HepG2 (cell line): ENCODE data around the gene PRPSAP2.

Experiments used
- EP300 ChIP-seq, 3 experiments: sonication (generic) in 1 of 3; formaldehyde crosslinking in 1 of 3; IDR thresholded peaks; 2 replicates each; pipeline versions ENCODE4 v1.5.1 to v1.6.1; 2011 to 2020; ENCODE audit warnings: low read depth in 2 of 3, low read length in 2 of 3, borderline replicate concordance in 1 of 3, improper control_type of control experiment in 1 of 3, mild to moderate bottlenecking in 1 of 3, missing genetic modification reagents in 1 of 3, moderate library complexity in 1 of 3
- ZFY ChIP-seq: sonication (generic); formaldehyde crosslinking; IDR thresholded peaks from 2 replicates; pipeline ENCODE4 v1.4.0; 2020; ENCODE audit warnings: missing genetic modification reagents
- ZKSCAN1 ChIP-seq: fragments of 150-350 bp; IDR thresholded peaks from 2 replicates; pipeline ENCODE4 v1.6.1; 2014; ENCODE audit warnings: low read length
- ZNF605 ChIP-seq: sonication (generic); formaldehyde crosslinking; IDR thresholded peaks from 2 replicates; pipeline ENCODE4 v1.8.0; 2022; ENCODE audit warnings: mild to moderate bottlenecking, missing genetic modification reagents
- TF ChIP-seq, protein P1 (sequence below): sonication (generic); formaldehyde crosslinking; IDR thresholded peaks from 2 replicates; pipeline ENCODE4 v1.4.0; 2020; ENCODE audit warnings: missing genetic modification reagents, borderline replicate concordance

DNA sequence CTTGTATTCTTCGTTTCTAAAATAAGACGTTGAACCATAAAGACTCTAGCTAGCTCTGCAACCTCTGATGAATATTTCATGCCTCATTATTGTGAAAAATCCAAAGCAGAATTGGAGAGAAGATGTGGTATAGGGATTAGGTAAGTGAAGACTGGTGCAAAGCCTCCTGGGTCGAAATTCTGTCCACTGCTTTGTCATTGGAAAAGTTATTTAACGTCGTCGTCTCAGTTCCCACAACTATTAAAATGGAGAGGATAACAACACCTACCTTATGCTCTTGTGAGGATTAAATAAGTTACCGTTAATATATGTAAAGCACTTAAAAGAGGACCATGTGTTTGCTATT lies 1.4 kb upstream of the PRPSAP2 start:
- TF ChIP-seq ZKSCAN1: no peak
- TF ChIP-seq, protein P1, sequence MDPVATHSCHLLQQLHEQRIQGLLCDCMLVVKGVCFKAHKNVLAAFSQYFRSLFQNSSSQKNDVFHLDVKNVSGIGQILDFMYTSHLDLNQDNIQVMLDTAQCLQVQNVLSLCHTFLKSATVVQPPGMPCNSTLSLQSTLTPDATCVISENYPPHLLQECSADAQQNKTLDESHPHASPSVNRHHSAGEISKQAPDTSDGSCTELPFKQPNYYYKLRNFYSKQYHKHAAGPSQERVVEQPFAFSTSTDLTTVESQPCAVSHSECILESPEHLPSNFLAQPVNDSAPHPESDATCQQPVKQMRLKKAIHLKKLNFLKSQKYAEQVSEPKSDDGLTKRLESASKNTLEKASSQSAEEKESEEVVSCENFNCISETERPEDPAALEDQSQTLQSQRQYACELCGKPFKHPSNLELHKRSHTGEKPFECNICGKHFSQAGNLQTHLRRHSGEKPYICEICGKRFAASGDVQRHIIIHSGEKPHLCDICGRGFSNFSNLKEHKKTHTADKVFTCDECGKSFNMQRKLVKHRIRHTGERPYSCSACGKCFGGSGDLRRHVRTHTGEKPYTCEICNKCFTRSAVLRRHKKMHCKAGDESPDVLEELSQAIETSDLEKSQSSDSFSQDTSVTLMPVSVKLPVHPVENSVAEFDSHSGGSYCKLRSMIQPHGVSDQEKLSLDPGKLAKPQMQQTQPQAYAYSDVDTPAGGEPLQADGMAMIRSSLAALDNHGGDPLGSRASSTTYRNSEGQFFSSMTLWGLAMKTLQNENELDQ: no peak
- no peak for TF ChIP-seq EP300 (IDR thresholded peaks at IDR 0.05; ENCODE audit: low read depth in 2 of 2, low read length in 2 of 2)
- TF ChIP-seq EP300 (CRISPR knock-in tag; IDR thresholded peaks at IDR 0.05; ENCODE audit: borderline replicate concordance): no peak
- TF ChIP-seq ZNF605: no peak
- TF ChIP-seq ZFY: no peak
